Measurements from ENCODE around the gene PEG3.

DNA sequence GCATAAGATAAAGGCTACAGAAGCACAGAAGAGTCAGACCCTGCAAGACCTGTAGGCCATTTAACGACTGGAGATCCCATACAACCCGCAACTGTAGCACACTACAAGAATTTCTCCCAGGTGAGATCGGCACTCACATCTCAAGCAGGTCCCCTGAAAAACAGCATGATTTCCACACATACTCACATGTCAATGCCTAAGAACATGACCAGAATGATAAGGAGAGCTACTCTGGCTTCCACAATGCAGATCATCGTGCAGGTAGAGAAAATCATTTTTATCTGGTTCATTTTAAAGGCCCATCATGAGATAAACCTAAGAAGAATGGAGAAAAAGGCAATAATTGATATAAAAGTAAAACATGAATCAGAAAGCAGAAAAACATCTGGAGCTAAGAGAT, 17.5 kb upstream of the PEG3 start:
- TF ChIP-seq, protein P1, sequence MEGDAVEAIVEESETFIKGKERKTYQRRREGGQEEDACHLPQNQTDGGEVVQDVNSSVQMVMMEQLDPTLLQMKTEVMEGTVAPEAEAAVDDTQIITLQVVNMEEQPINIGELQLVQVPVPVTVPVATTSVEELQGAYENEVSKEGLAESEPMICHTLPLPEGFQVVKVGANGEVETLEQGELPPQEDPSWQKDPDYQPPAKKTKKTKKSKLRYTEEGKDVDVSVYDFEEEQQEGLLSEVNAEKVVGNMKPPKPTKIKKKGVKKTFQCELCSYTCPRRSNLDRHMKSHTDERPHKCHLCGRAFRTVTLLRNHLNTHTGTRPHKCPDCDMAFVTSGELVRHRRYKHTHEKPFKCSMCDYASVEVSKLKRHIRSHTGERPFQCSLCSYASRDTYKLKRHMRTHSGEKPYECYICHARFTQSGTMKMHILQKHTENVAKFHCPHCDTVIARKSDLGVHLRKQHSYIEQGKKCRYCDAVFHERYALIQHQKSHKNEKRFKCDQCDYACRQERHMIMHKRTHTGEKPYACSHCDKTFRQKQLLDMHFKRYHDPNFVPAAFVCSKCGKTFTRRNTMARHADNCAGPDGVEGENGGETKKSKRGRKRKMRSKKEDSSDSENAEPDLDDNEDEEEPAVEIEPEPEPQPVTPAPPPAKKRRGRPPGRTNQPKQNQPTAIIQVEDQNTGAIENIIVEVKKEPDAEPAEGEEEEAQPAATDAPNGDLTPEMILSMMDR (IDR thresholded peaks at IDR 0.05; ENCODE audit: low read length), result no peak
- TF ChIP-seq EZH2 (optimal IDR thresholded peaks at IDR 0.05; ENCODE audit: low read depth, low read length), result no peak
- no peak for TF ChIP-seq EZH2phosphoT487 (IDR thresholded peaks at IDR 0.05; ENCODE audit: low read length)

Measured in MM.1S (cell line).